GM11168 (cell line): Measurements from ENCODE around the gene SHD.
"Not testable (repeated sequence)": the region's sequence is repeated elsewhere in the genome, so short reads cannot be mapped to it uniquely, and the experiment has no call there.

Source experiments
- in situ Hi-C: fragments of 300-500 bp; cut with MboI; formaldehyde crosslinking; loops from one replicate; pipeline ENCODE4 v1.12.0; 2022; ENCODE audit warnings: low sequenced_read_pairs; ENCODE audit not compliant: unreplicated experiment

The SHD gene

GRCh38 chr19:4266253-4267000 lies 12.6 kb upstream of the SHD start:
- in situ Hi-C loops = loop anchor here (5.0 kb wide), 1 partner anchor 86 kb away; no protein-coding TSS in a partner anchor

- in situ Hi-C loops = loop anchor here (5.0 kb wide), 1 partner anchor 85 kb away; no protein-coding TSS in a partner anchor
Measured at GRCh38 chr19:4267101-4267900, 11.8 kb upstream of the SHD start.

- in situ Hi-C loops = loop anchor here (5.0 kb wide), 1 partner anchor 84 kb away; no protein-coding TSS in a partner anchor
Measured at GRCh38 chr19:4267901-4268815, 10.9 kb upstream of the SHD start.

GRCh38 chr19:4268816-4269430 lies 10.1 kb upstream of the SHD start:
- in situ Hi-C loops = loop anchor here (5.0 kb wide), 1 partner anchor 83 kb away; no protein-coding TSS in a partner anchor

GRCh38 chr19:4272894-4273293 lies 6.2 kb upstream of the SHD start:
- in situ Hi-C loops = no loop called here

GRCh38 chr19:4274321-4274686 lies 4.8 kb upstream of the SHD start:
- in situ Hi-C loops = not testable (repeated sequence)

GRCh38 chr19:4277191-4277696 lies 1.8 kb upstream of the SHD start:
- in situ Hi-C loops = no loop called here

GRCh38 chr19:4278010-4278409 lies 1.1 kb upstream of the SHD start:
- in situ Hi-C loops = no loop called here

GRCh38 chr19:4279267-4279529 lies 132 bp downstream of the SHD start:
- in situ Hi-C loops = no loop called here

- in situ Hi-C loops = no loop called here
Measured at GRCh38 chr19:4279530-4280422, 710 bp downstream of the SHD start.

- in situ Hi-C loops = no loop called here
Measured at GRCh38 chr19:4284176-4284958, 5.3 kb downstream of the SHD start.

GRCh38 chr19:4284974-4285373 lies 5.9 kb downstream of the SHD start:
- in situ Hi-C loops = no loop called here

GRCh38 chr19:4286141-4286540 lies 7.1 kb downstream of the SHD start:
- in situ Hi-C loops = not testable (repeated sequence)

- in situ Hi-C loops = no loop called here
Measured at GRCh38 chr19:4288091-4288777, 9.2 kb downstream of the SHD start.

- in situ Hi-C loops = no loop called here
Measured at GRCh38 chr19:4291184-4291732, 12.2 kb downstream of the SHD start.

- in situ Hi-C loops = no loop called here
Measured at GRCh38 chr19:4292515-4292914, 13.4 kb downstream of the SHD start.

- in situ Hi-C loops = no loop called here
Measured at GRCh38 chr19:4294389-4294788, 15.3 kb downstream of the SHD start.
